Calu3 (cell line): Measurements from ENCODE around the gene TRIM9. TPM values are rescaled to one million over a fixed set of nuclear protein-coding genes. Genes with fewer than 3 reads are reported as not detected.

ENCODE experiments used
- BruUV-seq: library from RNA; stranded (reverse); fragments of 400-500 nt; replicated peaks from 2 replicates; lab custom pipeline; 2021; lab: Mats Ljungman, UMichigan
- CTCF ChIA-PET: fragments of 300-600 bp; sonication (Branson Sonifier 250); formaldehyde crosslinking; loops from one replicate; lab custom pipeline; 2022; ENCODE audit warnings: antibody characterized with exemption; lab: Charles Lee
- DNase-seq: peaks from one replicate; pipeline ENCODE4 v3.0.0; 2022
- H3K27ac Mint-ChIP-seq: one replicate; pipeline ENCODE4 v1.8.0; 2022; ENCODE audit warnings: mixed read lengths; ENCODE audit not compliant: unreplicated experiment
- H3K27me3 Mint-ChIP-seq: one replicate; pipeline ENCODE4 v1.8.0; 2022; ENCODE audit warnings: mixed read lengths; ENCODE audit not compliant: unreplicated experiment
- H3K36me3 Mint-ChIP-seq: one replicate; pipeline ENCODE4 v1.8.0; 2022; ENCODE audit warnings: mild to moderate bottlenecking, moderate library complexity, mixed read lengths; ENCODE audit not compliant: insufficient read depth, unreplicated experiment
- H3K4me1 Mint-ChIP-seq: one replicate; pipeline ENCODE4 v1.8.0; 2022; ENCODE audit warnings: mild to moderate bottlenecking, low read depth, mixed read lengths; ENCODE audit not compliant: unreplicated experiment
- H3K4me3 Mint-ChIP-seq: one replicate; pipeline ENCODE4 v1.8.0; 2022; ENCODE audit warnings: mild to moderate bottlenecking, low read depth, moderate library complexity, mixed read lengths; ENCODE audit not compliant: unreplicated experiment
- H3K9me3 Mint-ChIP-seq: one replicate; pipeline ENCODE4 v1.8.0; 2022; ENCODE audit warnings: low read depth, mixed read lengths; ENCODE audit not compliant: unreplicated experiment
- CTCF ChIP-seq: fragments of 200-600 bp; IDR thresholded peaks from one replicate; pipeline ENCODE4 v1.8.0; 2022; ENCODE audit warnings: antibody characterized with exemption; ENCODE audit not compliant: unreplicated experiment
- intact Hi-C: fragments of 100-400 bp; cut with micrococcal nuclease; formaldehyde crosslinking; loops from one replicate; pipeline ENCODE4 v1.10.0; 2022; ENCODE audit not compliant: unreplicated experiment
- total RNA-seq: library from RNA; stranded (reverse); gene quantifications from 2 replicates; pipeline ENCODE4 v1.2.3, GENCODE V29; 2022

Gene TRIM9
- total RNA-seq, 1 experiment from 2014 or later, result 1.6 TPM

- DNase-seq, result no peak
- CTCF ChIA-PET, result no interaction called here
- BruUV-seq, result no TSS peak
- Mint-ChIP-seq H3K27me3 (no peaks in the 10 kb centered on the region), H3K9me3 (no peaks in the 10 kb centered on the region), H3K4me3 (no peak overlapping the region), H3K27ac (no peak overlapping the region), H3K36me3 (peaks cover 4% of the 10 kb centered on the region), H3K4me1 (peaks cover 38% of the 10 kb centered on the region)
- no peak for TF ChIP-seq CTCF
- intact Hi-C loops, result no loop called here
Observed at GRCh38 chr14:51081712-51082111, 13.2 kb downstream of the TRIM9 start.

GRCh38 chr14:51081209-51081608 lies 13.7 kb downstream of the TRIM9 start:
- CTCF ChIA-PET, result no interaction called here
- DNase-seq, result no peak
- BruUV-seq, result no TSS peak
- Mint-ChIP-seq H3K9me3 (no peaks in the 10 kb centered on the region), H3K4me1 (peaks cover 33% of the 10 kb centered on the region), H3K27ac (no peak overlapping the region), H3K4me3 (no peak overlapping the region), H3K27me3 (no peaks in the 10 kb centered on the region), H3K36me3 (no peaks in the 10 kb centered on the region)
- no peak for TF ChIP-seq CTCF
- intact Hi-C loops, result no loop called here

- Mint-ChIP-seq H3K27ac (no peak overlapping the region), H3K27me3 (no peaks in the 10 kb centered on the region), H3K4me3 (no peak overlapping the region), H3K4me1 (peaks cover 29% of the 10 kb centered on the region), H3K9me3 (no peaks in the 10 kb centered on the region), H3K36me3 (no peaks in the 10 kb centered on the region)
- no TSS peak for BruUV-seq
- intact Hi-C loops, result no loop called here
- no peak for DNase-seq
- no peak for TF ChIP-seq CTCF
- CTCF ChIA-PET, result no interaction called here
Observed at GRCh38 chr14:51080645-51081044, 14.3 kb downstream of the TRIM9 start.

- peak overlapping the region; percentile 5 for H3K27ac Mint-ChIP-seq
- H3K9me3 Mint-ChIP-seq, result no peaks in the 10 kb centered on the region
- TF ChIP-seq CTCF, result no peak
- H3K4me1 Mint-ChIP-seq, result peaks cover 29% of the 10 kb centered on the region
- H3K27me3 Mint-ChIP-seq, result no peaks in the 10 kb centered on the region
- no TSS peak for BruUV-seq
- DNase-seq, result peak; percentile 32
- intact Hi-C loops, result no loop called here
- H3K36me3 Mint-ChIP-seq, result no peaks in the 10 kb centered on the region
- CTCF ChIA-PET, result no interaction called here
- no peak overlapping the region for H3K4me3 Mint-ChIP-seq
Observed at GRCh38 chr14:51079489-51079888, 15.4 kb downstream of the TRIM9 start.
